GM18507 (cell line): ENCODE results near the gene CEBPG.

Source experiments
- DNase-seq: peaks from one replicate; pipeline ENCODE4 v3.0.0; 2011; ENCODE audit warnings: low read depth; ENCODE audit not compliant: insufficient read length; ENCODE audit errors: extremely low spot score
- FAIRE-seq: peaks from 2 replicates; lab custom pipeline; 2011; peaks lifted over from hg19 to GRCh38; lab: Jason Lieb, UNC

The CEBPG gene

GRCh38 chr19:33392341-33393285 lies 19.1 kb downstream of the CEBPG start:
- DNase-seq: no peak
- no peak for FAIRE-seq

- FAIRE-seq: no peak
- DNase-seq: no peak
Measured at GRCh38 chr19:33393286-33394005, 19.9 kb downstream of the CEBPG start.

GRCh38 chr19:33394006-33394722 lies 20.7 kb downstream of the CEBPG start:
- FAIRE-seq (no peak), DNase-seq (no peak)

- DNase-seq (no peak), FAIRE-seq (no peak)
Measured at GRCh38 chr19:33394723-33395560, 21.4 kb downstream of the CEBPG start.

- DNase-seq (no peak), FAIRE-seq (no peak)
Measured at GRCh38 chr19:33395561-33396550, 22.3 kb downstream of the CEBPG start.

- DNase-seq (no peak), FAIRE-seq (no peak)
Measured at GRCh38 chr19:33396701-33397535, 23.4 kb downstream of the CEBPG start.

GRCh38 chr19:33397536-33398360 lies 24.2 kb downstream of the CEBPG start:
- FAIRE-seq: no peak
- no peak for DNase-seq

- DNase-seq: no peak
- FAIRE-seq: no peak
Measured at GRCh38 chr19:33398361-33399060, 25.0 kb downstream of the CEBPG start.

- FAIRE-seq (no peak), DNase-seq (no peak)
Measured at GRCh38 chr19:33399081-33399744, 25.7 kb downstream of the CEBPG start.

- DNase-seq (no peak), FAIRE-seq (no peak)
Measured at GRCh38 chr19:33399745-33400681, 26.5 kb downstream of the CEBPG start.

GRCh38 chr19:33400856-33401682 lies 27.6 kb downstream of the CEBPG start:
- no peak for FAIRE-seq
- DNase-seq: no peak

GRCh38 chr19:33401683-33402420 lies 28.3 kb downstream of the CEBPG start:
- FAIRE-seq: no peak
- DNase-seq: no peak
